K562 (cell line): Measurements from ENCODE around the gene MPL. TPM values are rescaled to one million over a fixed set of nuclear protein-coding genes. Genes with fewer than 3 reads are reported as not detected.

Source experiments
- HINFP ChIP-seq: fragments of 450-650 bp; conservative IDR thresholded peaks from 2 replicates; pipeline ENCODE4 v1.6.1; 2016; ENCODE audit warnings: missing genetic modification characterization, low read depth, mild to moderate bottlenecking, control low read depth, missing compliant biosample characterization
- NRF1 ChIP-seq, 2 experiments: fragments of 450-650 bp; IDR thresholded peaks in 1 of 2; conservative IDR thresholded peaks in 1 of 2; 2 replicates each; pipeline ENCODE4 v1.6.1; 2014; ENCODE audit warnings: mild to moderate bottlenecking in 2 of 2
- PBX2 ChIP-seq, 2 experiments: IDR thresholded peaks in 1 of 2; conservative IDR thresholded peaks in 1 of 2; 2 replicates each; pipeline ENCODE4 v1.6.1; 2016; ENCODE audit warnings: low read depth in 2 of 2, mild to moderate bottlenecking in 1 of 2, missing compliant biosample characterization in 1 of 2, missing genetic modification characterization in 1 of 2, moderate library complexity in 1 of 2
- POLR2B ChIP-seq: fragments of 450-650 bp; IDR thresholded peaks from 2 replicates; pipeline ENCODE4 v1.6.1; 2018; ENCODE audit warnings: low read depth; ENCODE audit not compliant: partially characterized antibody
- SFPQ ChIP-seq: fragments of 200-400 bp; formaldehyde crosslinking; IDR thresholded peaks from 2 replicates; pipeline ENCODE4 v1.6.1; 2017; ENCODE audit warnings: mild to moderate bottlenecking, low read depth, low read length, moderate library complexity
- ZNF518B ChIP-seq: fragments of 250-450 bp; sonication (Bioruptor Pico); IDR thresholded peaks from 2 replicates; pipeline ENCODE4 v1.5.0; 2021; ENCODE audit warnings: mild to moderate bottlenecking, moderate library complexity
- ZNF609 ChIP-seq: sonication (generic); formaldehyde crosslinking; IDR thresholded peaks from 2 replicates; pipeline ENCODE4 v1.8.1; 2023; ENCODE audit warnings: missing genetic modification reagents, mild to moderate bottlenecking, borderline replicate concordance
- polyA plus RNA-seq, 8 experiments: library from polyadenylated mRNA; depleted of rRNA in 4 of 8; stranded (reverse) in 5 of 8; unstranded in 3 of 8; fragments of >200 nt; fragmentation: Nextera tagmentation in 2 of 8; fragmentation: Illumina TruSeq in 1 of 8; extraction: Ambion mirVana in 2 of 8; extraction: Trizol in 1 of 8; gene quantifications; 2 replicates each; pipeline versions ENCODE4 v1.2.1 to v1.2.3, GENCODE V29; 2011 to 2014; ENCODE audit warnings: inconsistent platforms in 1 of 8, missing spikeins in 1 of 8
- total RNA-seq, 7 experiments: library from RNA; depleted of rRNA in 6 of 7; stranded (reverse); fragments of >200 nt in 6 of 7; fragmentation: Illumina TruSeq in 2 of 7; extraction: Trizol in 2 of 7; gene quantifications; 2 replicates each; pipeline versions ENCODE4 v1.2.1 to v1.2.3, GENCODE V29; 2011 to 2021; ENCODE audit warnings: low replicate concordance in 1 of 7

MPL gene
- total and polyA plus RNA-seq, 9 of the 15 experiments (the other 6 are each of a cell fraction or from before 2014, with no cell fraction given) = not detected

DNA sequence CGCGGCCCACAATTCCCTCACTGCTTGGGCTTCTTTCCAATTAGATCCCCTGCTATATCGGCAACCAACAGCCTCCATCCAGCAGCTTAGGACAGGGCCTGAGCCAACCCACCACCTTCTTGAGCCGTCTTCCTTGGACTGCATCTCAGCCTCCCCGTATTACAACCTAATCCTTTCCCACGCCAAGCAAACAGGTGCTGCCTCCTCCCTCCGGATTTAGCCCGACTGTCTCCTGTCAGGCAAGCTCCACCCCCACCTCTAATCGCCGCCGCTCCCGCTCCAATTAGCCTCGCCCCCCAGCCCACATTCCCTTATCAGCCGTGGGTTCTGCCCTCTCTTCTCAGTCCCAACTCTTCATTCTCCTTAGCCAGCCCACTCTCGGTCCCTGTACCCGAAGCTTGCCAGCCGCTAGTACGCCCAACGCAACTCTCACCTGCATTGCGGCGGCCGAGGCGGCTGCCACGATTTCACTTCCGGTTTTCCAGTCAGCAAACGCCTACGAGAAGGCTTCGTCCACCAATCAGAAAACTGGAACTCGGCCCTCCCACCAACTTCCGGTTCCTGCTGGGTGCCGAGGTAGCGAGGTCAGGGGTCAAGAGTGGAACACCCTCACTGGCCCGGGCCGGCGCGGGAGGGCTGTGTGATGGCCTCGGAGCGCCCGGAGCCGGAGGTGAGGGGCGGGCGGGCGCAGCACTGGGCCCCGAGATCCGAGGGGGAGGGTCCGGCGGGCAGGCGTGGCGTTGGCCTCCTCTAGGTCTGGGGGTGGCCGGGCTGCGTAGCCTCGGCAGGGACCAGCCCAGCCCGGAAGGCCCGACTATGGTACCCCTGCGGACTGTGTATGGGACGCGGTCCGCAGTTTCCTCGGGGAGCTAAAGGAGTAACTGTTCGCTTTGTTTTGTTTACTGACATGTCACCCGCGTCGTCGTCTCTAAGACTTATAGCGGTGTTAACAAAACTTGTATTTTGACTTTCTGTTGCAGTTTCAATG lies 52.0 kb downstream of the MPL start, which contains the start of the genes MED8 and SZT2 (continued):
- no peak for TF ChIP-seq ZNF518B
- peak; percentile 99 for TF ChIP-seq POLR2B
- peak; percentile 37; the same call in 1 of the 2 replicates for TF ChIP-seq ZNF609 (CRISPR knock-in tag)
- TF ChIP-seq HINFP (tag) = 0 out of 2 replicates have a peak, but pooled peaks have one; percentile 47
- TF ChIP-seq SFPQ = no peak
- TF ChIP-seq NRF1 (conservative IDR thresholded peaks at IDR 0.05 in 1 of 2, IDR thresholded peaks at IDR 0.05 in 1 of 2) = peak; percentile 79 to 85
- no peak for TF ChIP-seq PBX2 (CRISPR knock-in tag; IDR thresholded peaks at IDR 0.05; ENCODE audit: low read depth)
- TF ChIP-seq PBX2 (tag; conservative IDR thresholded peaks at IDR 0.05; ENCODE audit: low read depth) = peak; percentile 83
